Esophagus (tissue), 2 donors: ENCODE measurements around the gene MARCO. TPM values are rescaled to one million over a fixed set of nuclear protein-coding genes. Genes with fewer than 3 reads are reported as not detected.
A peak's percentile ranks its signal among the peaks of the same experiment; 100 is the strongest.

ENCODE experiments used
- H3K27ac ChIP-seq, 2 donors: one replicate each; pipeline ENCODE4 v1.5.1; 2013; ENCODE audit warnings: low read depth in 2 of 2, mild to moderate bottlenecking in 2 of 2, inconsistent platforms in 1 of 2, low read length in 1 of 2, moderate library complexity in 1 of 2
- H3K27me3 ChIP-seq, 2 donors: one replicate each; pipeline ENCODE4 v1.6.1; 2013; ENCODE audit warnings: low read length in 2 of 2, control low read depth in 1 of 2, mild to moderate bottlenecking in 1 of 2; ENCODE audit not compliant: insufficient read depth in 2 of 2, control insufficient read depth in 1 of 2
- H3K36me3 ChIP-seq, 2 donors: one replicate each; pipeline ENCODE4 v1.6.1; 2013; ENCODE audit warnings: low read length in 1 of 2; ENCODE audit not compliant: control insufficient read depth in 2 of 2, insufficient read depth in 2 of 2
- H3K4me1 ChIP-seq, 2 donors: one replicate each; pipeline ENCODE4 v1.6.1; 2013; ENCODE audit warnings: low read length in 1 of 2; ENCODE audit not compliant: control insufficient read depth in 2 of 2, insufficient read depth in 2 of 2
- H3K4me3 ChIP-seq, 2 donors: one replicate each; pipeline ENCODE4 v1.5.1; 2013; ENCODE audit warnings: low read length in 2 of 2, mild to moderate bottlenecking in 2 of 2, low read depth in 1 of 2, moderate library complexity in 1 of 2
- H3K9me3 ChIP-seq, 2 donors: one replicate each; pipeline ENCODE4 v1.6.1; 2013; ENCODE audit warnings: mild to moderate bottlenecking in 2 of 2, low read depth in 1 of 2, low read length in 1 of 2, moderate library complexity in 1 of 2; ENCODE audit not compliant: control insufficient read depth in 2 of 2, insufficient read depth in 1 of 2
- WGBS, 2 donors: extraction: QIAGEN DNeasy Blood & Tissue Kit; methylation state at CpG; one replicate each; pipeline ENCODE4 v1.1.7; 2013; 5-methylcytosine and 5-hydroxymethylcytosine counted together
- polyA plus RNA-seq, 2 donors: library from polyadenylated mRNA; stranded (reverse); fragments of 200-250 nt; gene quantifications; one replicate each; pipeline ENCODE4 v1.2.3, GENCODE V29; 2013
- donor health status: healthy with polysubstance abuse.
- donor health status: Bipolar disorder and iron deficiency.

MARCO gene
- polyA plus RNA-seq, 2 donors: 0.18 to 1.9 TPM

DNA sequence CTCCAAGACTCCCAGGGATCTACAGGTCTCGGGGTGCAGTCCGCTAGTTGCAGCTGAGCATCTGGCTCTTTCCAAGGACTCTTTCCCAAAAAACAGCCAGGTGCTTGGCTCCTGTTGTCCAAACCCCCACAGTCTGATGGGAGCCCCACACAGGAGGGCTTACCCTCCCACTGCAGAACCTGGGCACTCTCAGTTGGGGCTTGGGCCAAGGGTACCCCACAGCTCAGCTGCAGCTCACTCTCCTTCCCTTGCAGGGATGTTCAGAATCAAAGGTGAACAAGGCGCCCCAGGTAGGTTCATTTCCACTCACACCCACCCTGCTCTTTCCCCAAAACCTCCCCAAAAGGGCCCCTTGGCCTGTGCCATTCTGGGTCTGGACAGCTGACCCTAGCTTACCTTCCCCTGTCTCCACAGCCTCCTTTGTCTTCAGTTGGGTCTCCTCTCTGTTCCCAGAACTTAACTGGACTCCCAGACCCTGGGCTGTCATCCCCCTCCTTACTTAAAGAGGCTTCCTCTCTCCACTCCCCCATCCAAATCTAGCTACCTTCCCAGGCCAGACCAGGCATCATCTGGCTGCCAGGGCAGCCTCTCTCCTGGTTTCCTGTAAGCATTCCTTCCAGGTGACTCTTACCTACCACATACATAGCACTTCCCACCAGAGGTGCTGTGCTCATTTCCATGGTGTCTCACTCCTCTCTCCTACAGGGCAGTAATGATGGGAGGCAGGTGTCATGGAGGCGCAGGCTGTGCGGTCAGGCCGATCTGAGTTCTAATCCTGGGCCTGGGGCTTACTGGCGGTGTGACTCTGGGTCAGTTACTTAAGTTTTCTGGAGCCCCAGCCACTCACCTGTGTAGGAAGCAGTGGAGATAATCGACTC is 29.5 kb downstream of the MARCO start:
- no peaks in the 10 kb centered on the region for H3K36me3 ChIP-seq
- peak overlapping the region in 1 of 2 donors; percentile 56 for H3K27ac ChIP-seq
- H3K27me3 ChIP-seq: no peaks in the 10 kb centered on the region
- WGBS, 2 donors: 83 to 84% methylated on average over 8 of the region's 8 CpGs
- H3K4me3 ChIP-seq: no peak overlapping the region
- no peaks in the 10 kb centered on the region for H3K4me1 ChIP-seq
- no peaks in the 10 kb centered on the region for H3K9me3 ChIP-seq

- H3K27ac ChIP-seq: peak overlapping the region in 1 of 2 donors; percentile 47
Observed at GRCh38 chr2:118973542-118973951, 31.6 kb downstream of the MARCO start.

DNA sequence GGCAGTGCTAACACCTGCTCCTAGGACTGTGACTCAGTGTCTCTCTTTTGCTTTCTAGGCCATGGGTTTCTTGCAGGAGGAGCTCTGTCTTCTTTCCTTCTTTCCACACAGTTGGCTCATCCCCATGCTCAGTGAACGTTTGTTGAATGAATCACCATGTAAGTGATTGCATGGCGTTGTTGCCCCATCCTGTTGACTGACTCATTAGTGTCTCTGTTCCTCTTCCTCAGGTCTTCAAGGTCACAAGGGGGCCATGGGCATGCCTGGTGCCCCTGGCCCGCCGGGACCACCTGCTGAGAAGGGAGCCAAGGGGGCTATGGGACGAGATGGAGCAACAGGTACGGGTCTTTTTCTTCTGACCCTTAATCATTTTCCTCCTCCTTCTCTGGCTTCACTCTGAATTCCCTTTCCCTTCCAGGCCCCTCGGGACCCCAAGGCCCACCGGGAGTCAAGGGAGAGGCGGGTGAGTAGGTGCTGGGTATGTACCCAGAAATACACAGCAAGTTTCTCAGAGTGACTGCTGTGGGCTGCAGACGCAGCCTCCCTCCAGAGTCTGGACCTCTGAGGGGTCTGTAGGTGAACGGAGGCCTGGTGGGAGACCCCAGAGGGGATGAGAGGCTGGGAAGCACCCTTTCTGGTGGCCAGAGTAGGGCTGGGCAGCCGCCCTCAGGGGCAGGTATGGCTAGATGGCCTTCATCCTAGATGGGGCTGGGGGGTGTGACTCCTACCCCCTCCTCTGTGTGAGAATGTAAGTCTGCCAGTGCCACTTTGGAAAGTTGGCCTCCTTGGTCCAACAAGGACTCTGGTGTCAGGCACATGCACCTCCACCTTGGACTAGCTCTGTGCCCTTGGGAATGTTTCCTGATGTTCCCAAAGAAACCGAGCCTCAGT is 32.4 kb downstream of the MARCO start:
- H3K4me3 ChIP-seq: no peak overlapping the region
- no peaks in the 10 kb centered on the region for H3K4me1 ChIP-seq
- H3K9me3 ChIP-seq: peaks cover 0 to 3% of the 10 kb centered on the region in 2 donors
- no peaks in the 10 kb centered on the region for H3K27me3 ChIP-seq
- H3K36me3 ChIP-seq: no peaks in the 10 kb centered on the region
- H3K27ac ChIP-seq: no peak overlapping the region
- WGBS, 2 donors: 62 to 63% methylated on average over 13 of the region's 13 CpGs

More at GRCh38 chr2:118973542-118973951, 31.6 kb downstream of the MARCO start:
- no peaks in the 10 kb centered on the region for H3K4me1 ChIP-seq
- H3K9me3 ChIP-seq: peaks cover 0 to 3% of the 10 kb centered on the region in 2 donors
- WGBS, 2 donors: 52 to 74% methylated on average over 4 of the region's 4 CpGs
- H3K4me3 ChIP-seq: no peak overlapping the region
- H3K36me3 ChIP-seq: no peaks in the 10 kb centered on the region
- H3K27me3 ChIP-seq: no peaks in the 10 kb centered on the region

DNA sequence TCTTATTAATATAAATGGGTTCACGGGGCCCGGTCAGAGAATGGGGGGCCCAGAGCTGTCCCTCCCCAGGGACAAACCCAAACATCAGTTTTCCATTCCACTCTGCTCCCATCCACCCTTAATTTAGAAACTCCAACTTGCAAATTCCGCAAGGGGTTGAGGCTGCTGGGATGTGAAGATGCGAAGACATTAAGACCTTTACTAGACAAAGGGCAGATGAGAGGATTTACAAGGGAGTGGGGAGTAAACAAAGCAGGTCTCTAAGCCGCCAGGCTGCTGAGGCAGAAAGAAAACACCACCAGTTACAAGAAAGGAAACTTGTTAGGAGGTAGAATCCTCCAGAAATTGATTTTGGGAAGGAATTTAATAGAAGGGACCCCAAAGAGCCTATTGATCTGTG is 33.1 kb downstream of the MARCO start:
- Histone ChIP-seq H3K27ac (no peak overlapping the region), H3K27me3 (no peaks in the 10 kb centered on the region), H3K36me3 (no peaks in the 10 kb centered on the region), H3K9me3 (peaks cover 0 to 3% of the 10 kb centered on the region in 2 donors), H3K4me3 (no peak overlapping the region), H3K4me1 (no peaks in the 10 kb centered on the region)
- WGBS, 2 donors: 51 to 61% methylated on average over 5 of the region's 5 CpGs

DNA sequence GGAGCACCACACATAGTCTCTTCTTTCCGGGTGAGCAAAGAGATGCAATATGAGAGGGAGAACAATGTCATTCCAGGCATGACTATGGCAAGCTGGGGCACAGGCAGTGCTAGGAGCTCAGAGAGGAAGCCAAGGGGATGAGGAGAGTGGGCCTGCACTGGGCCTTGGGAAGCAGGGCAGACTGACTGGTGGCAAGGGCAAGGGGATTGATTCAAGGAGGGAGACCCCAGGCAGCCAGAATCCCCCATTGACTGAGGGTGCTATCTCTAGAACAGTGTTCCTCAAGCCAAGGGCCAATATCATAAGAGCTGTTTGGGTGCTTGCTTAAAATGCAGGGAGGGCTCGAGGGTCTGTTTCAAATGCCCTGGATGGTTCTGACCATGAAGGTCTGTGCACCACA is 36.1 kb downstream of the MARCO start:
- H3K27ac ChIP-seq: no peak overlapping the region
- no peaks in the 10 kb centered on the region for H3K27me3 ChIP-seq
- H3K9me3 ChIP-seq: peaks cover 0 to 3% of the 10 kb centered on the region in 2 donors
- no peaks in the 10 kb centered on the region for H3K4me1 ChIP-seq
- 77 to 80% methylated on average over 2 of the region's 2 CpGs for WGBS, 2 donors
- H3K4me3 ChIP-seq: no peak overlapping the region
- no peaks in the 10 kb centered on the region for H3K36me3 ChIP-seq

DNA sequence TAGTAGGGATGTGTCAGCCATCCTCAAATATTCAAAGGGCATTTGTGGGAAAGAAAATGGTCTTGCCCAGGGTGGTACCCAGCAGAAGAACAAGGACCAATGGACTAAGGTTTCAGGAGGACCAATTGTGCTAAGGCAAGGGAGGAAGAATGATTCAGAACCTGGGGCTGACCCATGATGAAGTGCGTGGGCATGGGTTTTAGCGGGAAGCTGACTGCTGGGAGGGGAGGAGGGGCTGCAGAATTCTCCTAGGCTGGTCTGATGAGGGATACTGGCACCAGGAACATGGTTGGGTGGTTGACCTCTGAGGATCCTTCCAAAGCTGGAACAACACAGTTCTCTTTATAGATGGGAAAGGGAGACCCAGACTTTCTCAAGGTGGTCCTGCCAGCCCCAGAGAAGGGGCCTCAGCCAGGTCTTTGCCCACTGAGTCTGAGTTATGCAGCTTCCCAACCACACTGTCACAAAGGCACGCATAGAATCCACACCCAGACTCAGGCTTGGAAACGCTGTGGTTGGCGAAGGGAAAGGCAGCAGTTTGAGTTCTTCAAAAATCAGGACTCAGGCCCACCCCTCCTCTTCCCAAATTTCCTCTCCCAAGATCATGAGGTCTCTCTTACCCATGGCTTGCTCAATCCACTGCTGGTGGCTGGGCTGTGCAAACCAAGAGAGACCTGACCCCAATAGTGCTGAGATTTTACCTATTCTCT is 37.3 kb downstream of the MARCO start:
- 75 to 80% methylated on average over 5 of the region's 5 CpGs for WGBS, 2 donors
- Histone ChIP-seq H3K27me3 (no peaks in the 10 kb centered on the region), H3K27ac (no peak overlapping the region), H3K4me1 (no peaks in the 10 kb centered on the region), H3K36me3 (no peaks in the 10 kb centered on the region), H3K4me3 (no peak overlapping the region), H3K9me3 (peaks cover 0 to 3% of the 10 kb centered on the region in 2 donors)

- Histone ChIP-seq H3K4me1 (no peaks in the 10 kb centered on the region), H3K4me3 (no peak overlapping the region), H3K27ac (no peak overlapping the region), H3K9me3 (peaks cover 0 to 3% of the 10 kb centered on the region in 2 donors), H3K36me3 (no peaks in the 10 kb centered on the region), H3K27me3 (no peaks in the 10 kb centered on the region)
- 59 to 76% methylated on average over 4 of the region's 4 CpGs for WGBS, 2 donors
Observed at GRCh38 chr2:118980022-118980421, 38.0 kb downstream of the MARCO start.

GRCh38 chr2:118980573-118980972 is 38.6 kb downstream of the MARCO start:
- no peaks in the 10 kb centered on the region for H3K27me3 ChIP-seq
- H3K4me3 ChIP-seq: no peak overlapping the region
- peaks cover 0 to 3% of the 10 kb centered on the region in 2 donors for H3K9me3 ChIP-seq
- no peak overlapping the region for H3K27ac ChIP-seq
- H3K36me3 ChIP-seq: no peaks in the 10 kb centered on the region
- WGBS, 2 donors: 63 to 65% methylated on average over 2 of the region's 2 CpGs
- H3K4me1 ChIP-seq: no peaks in the 10 kb centered on the region

- Histone ChIP-seq H3K4me3 (no peak overlapping the region), H3K27ac (no peak overlapping the region), H3K4me1 (no peaks in the 10 kb centered on the region), H3K27me3 (no peaks in the 10 kb centered on the region), H3K36me3 (no peaks in the 10 kb centered on the region), H3K9me3 (peaks cover 0 to 3% of the 10 kb centered on the region in 2 donors)
- WGBS, 2 donors: 54 to 57% methylated on average over 2 of the region's 2 CpGs
Observed at GRCh38 chr2:118981632-118982031, 39.6 kb downstream of the MARCO start.
